ENCODE data around the gene SUCLA2. TPM values are rescaled to one million over a fixed set of nuclear protein-coding genes. Genes with fewer than 3 reads are reported as not detected.

Gene SUCLA2
- total and polyA plus RNA-seq, 9 of the 15 experiments (the other 6 are each of a cell fraction or from before 2014, with no cell fraction given): 23.3 to 52.9 (median 35.8) TPM

GRCh38 chr13:47983070-47983469 is 18.0 kb downstream of the SUCLA2 start (continued):
- TF ChIP-seq IRF9 (tag; IDR thresholded peaks at IDR 0.05) (no peak), ZNF384 (IDR thresholded peaks at IDR 0.05; ENCODE audit: low read depth, low read length) (no peak), KDM4B (IDR thresholded peaks at IDR 0.05; ENCODE audit: borderline replicate concordance in 2 of 2, low read depth in 1 of 2) (no peak), PBX2 (CRISPR knock-in tag; IDR thresholded peaks at IDR 0.05; ENCODE audit: low read depth) (no peak), PBX2 (tag; conservative IDR thresholded peaks at IDR 0.05; ENCODE audit: low read depth) (no peak), MEF2A (IDR thresholded peaks at IDR 0.05; ENCODE audit: control insufficient read depth, low read depth, low read length) (no peak), HMGXB4 (CRISPR knock-in tag; IDR thresholded peaks at IDR 0.05) (no peak), DEAF1 (CRISPR knock-in tag; IDR thresholded peaks at IDR 0.05) (no peak)

All from K562 (cell line).